ENCODE measurements around the gene ATP5F1A.
"Not testable (repeated sequence)": the region's sequence is repeated elsewhere in the genome, so short reads cannot be mapped to it uniquely, and the experiment has no call there.

The ATP5F1A gene

DNA sequence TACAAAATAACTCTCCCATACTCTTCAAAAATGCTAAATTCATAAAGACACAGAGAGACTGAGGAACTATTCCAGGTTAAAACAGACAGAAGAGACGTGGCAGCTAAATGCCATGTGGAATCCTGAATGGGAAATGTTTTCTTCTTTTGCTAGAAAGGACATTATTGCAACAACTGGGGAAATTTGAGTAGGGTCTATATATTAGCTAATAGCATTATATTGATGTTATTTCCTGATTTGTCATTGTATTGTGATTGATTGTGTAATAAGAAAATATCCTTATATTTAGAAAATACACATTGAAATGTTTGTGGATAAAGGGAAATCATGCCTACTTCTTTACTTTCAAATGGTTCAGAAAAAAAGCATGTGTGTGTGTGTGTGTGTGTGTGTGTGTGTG, 49.5 kb downstream of the ATP5F1A start:
- DNase-seq (ENCODE audit: extremely low read depth in 1 of 2, low read depth in 1 of 2): no peak

DNA sequence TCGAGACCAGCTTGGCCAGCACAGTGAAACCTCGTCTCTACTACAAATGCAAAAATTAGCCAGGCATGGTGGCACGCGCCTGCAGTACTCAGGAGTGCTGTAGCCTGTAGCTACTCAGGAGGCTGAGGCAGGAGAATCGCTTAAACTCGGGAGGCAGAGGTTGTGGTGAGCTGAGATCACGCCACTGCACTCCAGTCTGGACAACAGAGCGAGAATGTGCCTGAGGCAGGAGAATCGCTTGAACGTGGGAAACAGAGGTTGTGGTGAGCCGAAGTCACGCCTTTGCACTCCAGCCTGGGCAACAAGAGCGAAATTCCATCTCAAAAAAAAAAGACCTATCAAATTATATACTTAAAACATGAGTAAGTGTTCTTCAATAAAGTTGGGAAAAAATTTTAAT, 50.7 kb downstream of the ATP5F1A start:
- not testable (repeated sequence) for DNase-seq (ENCODE audit: extremely low read depth in 1 of 2, low read depth in 1 of 2)

DNA sequence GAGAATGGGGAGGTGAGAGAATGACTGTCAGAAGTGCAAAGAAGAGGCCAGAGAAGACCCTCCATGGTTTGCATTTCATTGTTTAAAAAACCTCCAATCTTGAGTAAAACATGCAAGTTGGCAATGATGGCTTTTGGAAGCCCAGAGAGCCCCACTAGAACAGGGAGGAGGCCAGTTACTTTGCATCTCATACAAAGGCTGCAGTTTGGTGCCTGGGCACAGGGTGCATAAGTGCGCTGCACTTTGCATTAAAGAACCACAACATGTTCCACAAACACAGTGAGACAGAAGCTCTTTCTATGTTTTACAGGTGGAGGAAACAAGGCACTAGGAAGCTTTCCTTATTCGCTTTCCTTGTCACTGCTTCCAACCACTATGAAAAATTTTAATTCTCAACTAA, 51.4 kb downstream of the ATP5F1A start:
- DNase-seq (ENCODE audit: extremely low read depth in 1 of 2, low read depth in 1 of 2): no peak

DNA sequence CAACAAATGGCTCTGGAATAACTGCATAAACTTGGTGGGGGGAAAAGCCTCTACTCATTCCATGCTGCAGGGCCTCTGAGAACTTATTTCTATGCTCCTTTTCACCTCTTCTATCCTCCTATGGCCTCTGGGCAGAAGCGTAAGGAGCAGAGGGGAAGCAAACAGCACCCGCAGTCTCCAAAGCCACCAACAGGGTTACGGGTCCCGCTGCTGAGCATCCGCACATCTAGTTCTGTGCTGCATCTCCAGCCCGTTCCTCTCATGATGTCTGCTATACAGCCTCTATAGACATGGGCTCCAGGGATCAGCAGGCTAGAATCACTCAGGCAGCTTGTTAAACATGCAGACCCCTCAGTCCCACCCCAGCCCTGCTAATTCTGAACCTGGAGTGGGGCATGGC, 52.0 kb downstream of the ATP5F1A start:
- DNase-seq (ENCODE audit: extremely low read depth in 1 of 2, low read depth in 1 of 2): no peak

DNA sequence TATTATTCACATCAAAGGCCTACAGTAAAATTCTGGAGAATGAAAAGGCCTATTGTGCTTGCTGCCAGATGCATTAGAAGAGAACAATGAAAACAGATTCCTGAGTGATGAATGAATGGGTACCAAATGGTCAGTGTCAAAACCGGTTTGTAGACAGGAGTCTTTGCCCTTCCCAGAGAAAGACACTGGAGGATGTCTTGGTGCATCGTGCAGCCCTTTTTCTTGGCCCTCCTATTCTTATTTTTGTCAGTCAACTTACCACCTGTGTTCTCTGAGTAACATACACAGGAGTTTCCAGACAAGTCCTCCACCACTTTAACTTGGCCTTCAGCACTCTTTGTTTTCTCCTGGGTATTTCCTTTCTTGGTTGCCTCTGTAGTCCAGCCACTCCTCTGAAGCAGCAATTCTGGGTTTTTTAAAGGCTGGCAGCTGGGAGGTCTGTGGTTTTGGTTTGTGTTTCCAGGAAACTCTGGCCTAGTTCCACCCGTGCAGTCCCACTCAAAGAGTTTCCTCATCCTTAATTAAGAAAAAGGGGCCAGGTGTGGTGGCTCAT, 55.4 kb downstream of the ATP5F1A start:
- peak in 1 of 2 donors; percentile 23 for DNase-seq (ENCODE audit: extremely low read depth in 1 of 2, low read depth in 1 of 2)

DNA sequence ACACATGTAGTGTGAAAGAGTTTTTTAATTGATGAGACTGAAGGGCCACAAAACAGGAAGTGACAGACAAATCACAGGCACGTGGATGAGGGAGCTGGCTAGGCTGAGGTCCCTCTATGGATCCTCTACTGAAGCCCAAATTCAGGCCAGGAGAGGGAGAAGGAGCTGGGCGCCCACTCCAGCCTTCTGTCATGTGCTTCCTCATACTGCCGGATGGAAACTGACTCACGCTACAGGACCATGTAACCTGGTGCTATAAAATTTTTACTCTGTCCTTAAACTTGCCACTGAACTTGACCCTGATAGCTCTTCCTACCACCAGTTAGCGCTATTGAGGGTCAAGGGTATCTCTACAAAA, 57.4 kb downstream of the ATP5F1A start:
- DNase-seq (ENCODE audit: extremely low read depth in 1 of 2, low read depth in 1 of 2): no peak

DNA sequence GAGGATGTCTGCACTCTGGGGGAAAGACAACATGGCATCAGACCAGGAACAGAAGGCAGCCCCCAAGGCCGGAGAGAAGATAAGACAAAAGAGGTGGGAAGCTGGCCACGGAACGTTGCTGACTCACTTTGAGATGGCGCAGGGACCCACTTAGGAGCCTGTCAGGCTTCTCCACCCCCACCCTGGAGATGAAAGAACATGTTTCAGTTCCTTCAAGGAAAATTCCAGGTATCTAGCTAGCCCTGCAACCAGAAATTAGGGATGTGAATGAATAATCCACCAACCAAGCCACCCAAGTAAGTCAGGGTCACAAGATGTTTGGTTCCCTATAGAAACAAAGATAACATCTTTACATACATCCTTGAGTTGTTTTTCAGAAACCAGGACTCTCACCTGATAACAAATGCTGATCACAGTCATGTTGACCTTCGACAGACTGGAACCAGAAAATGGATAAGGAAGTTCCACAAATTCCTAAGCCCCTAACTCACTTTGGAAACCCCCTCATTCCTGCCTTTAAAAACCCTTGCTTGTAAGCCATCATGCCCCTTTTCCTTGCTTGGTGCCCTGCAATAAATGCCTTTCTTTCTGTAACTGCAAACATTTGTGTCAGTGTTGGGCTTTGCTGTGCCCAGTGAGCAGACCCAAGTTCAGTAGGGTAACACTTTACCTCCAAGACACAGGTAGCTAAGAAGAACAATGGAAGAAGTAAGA, 57.9 kb downstream of the ATP5F1A start:
- DNase-seq (ENCODE audit: extremely low read depth in 1 of 2, low read depth in 1 of 2): no peak

DNA sequence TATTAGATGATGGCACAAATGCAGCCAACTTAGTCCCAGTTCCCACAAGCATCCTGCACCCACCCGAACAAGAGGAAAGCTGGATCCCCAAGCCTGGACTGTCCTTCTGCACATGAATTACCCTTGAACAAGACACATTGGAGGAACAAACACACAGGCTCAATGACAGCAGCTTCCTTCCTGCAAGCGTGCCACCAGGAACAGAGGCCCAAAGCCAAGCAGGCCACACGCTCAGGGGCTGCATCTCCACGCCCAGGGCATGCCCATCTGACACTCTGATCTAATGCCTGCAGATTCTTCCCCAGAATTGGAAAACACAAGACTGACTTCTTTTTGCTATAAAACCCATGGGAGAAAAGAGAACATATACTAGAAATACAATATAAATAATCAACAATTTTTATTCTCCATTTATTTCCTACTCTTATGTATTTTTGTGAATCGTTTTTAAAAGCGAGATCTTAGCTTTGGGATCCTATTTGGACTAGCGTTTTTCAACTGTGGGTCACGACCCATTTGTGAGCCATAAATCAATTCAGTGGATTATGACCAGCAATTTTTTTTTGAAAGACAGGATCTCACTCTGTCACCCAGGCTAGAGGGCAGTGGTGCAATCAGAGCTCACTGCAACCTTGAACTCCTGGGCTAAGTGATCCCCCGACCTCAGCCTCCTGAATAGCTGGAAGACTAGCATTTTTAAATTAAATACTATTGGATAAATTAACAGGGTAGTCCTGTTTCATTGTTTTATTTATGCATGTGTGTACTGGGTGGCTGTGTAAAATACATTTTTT, 60.4 kb downstream of the ATP5F1A start:
- no peak for DNase-seq (ENCODE audit: extremely low read depth in 1 of 2, low read depth in 1 of 2)

DNA sequence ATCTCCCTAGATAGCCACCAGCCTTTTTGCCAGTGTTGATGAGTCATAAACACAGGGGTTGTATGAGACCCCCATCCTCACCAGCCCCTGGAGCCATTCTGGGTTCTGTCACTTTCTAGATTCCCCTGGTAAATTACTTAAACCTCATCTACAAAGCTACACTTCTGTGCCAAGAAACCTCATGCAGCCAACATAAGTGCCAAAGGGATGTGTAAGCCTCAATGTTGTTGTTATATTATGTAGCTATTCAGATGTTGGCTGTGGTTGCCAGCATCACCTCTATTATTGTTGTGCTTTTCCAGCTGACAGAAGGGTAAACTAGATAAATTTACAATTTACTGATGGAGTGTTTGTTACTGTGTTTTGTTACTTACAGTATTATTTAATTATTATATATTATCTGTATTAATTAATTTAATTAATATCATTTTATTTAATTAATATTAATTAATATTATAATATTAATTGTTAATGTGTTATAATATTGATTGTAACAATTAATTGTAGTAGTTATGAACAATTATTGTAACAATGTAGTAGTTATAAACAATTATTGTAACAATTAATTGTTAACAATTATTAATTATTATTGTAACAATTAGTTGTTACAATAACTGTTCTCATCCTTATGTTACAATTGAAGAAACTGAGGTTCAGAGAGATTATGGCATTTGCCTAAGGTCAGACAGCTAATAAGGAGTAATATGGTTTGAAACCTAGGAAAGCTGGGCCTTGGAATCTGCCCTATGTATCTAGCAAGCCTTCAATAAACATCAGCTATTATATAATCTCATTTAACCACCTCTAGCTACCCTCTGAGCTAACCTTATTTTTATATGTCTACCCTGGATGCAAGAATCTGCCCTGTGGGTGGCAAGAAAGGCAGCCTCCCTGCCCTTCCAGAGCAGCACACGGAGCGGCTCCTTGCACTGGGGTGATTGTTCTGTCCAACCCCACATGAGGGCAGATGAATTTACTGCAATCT, 62.1 kb downstream of the ATP5F1A start:
- DNase-seq (ENCODE audit: extremely low read depth in 1 of 2, low read depth in 1 of 2): no peak

DNA sequence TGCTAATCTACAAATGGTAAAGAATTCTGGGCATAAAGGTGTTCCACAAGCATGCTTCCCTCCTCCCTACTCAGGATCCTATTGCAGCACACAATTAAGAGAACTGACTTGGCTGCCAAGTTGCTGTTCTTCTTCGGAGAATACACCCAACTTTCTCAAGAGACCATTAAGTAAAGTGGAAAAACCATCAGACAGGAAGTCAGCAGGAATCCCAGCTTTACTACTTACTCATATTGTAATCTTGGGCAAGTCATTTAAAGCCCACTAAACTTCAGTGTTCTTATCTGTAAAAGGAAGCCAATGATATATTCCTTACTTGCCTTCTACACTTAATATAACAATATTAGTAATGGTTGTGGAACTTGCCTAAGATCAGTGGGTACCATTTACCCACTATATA, 63.9 kb downstream of the ATP5F1A start:
- no peak for DNase-seq (ENCODE audit: extremely low read depth in 1 of 2, low read depth in 1 of 2)

DNA sequence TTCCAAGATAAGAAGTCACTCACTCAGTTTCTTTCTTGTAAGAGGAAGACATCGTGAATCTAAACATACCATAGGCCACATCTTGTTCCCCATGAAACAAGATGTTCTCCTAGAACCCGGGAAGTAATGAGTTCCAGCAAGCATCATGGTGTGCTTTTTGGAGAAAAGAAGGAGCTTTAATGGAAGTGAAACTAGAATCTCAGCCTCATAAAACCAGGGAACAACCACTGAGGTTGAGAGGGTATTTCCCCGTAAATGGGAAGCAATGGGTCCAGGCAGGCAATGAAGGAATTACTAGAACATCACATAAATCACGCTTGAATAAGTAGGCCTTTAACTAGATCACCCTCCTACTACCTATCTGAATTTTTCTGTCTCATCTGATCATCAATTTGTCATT, 66.4 kb downstream of the ATP5F1A start:
- DNase-seq (ENCODE audit: extremely low read depth in 1 of 2, low read depth in 1 of 2): no peak

Data from stimulated activated CD8-positive, alpha-beta memory T cell treated with anti-CD3 and anti-CD28 coated beads, Interleukin-7, amount 100 ng/mL, for 48 hours (primary cell).